Stimulated activated CD4-positive, alpha-beta T cell treated with anti-CD3 and anti-CD28 coated beads, Interleukin-2, amount 100 ng/mL, for 48 hours (primary cell): ENCODE data around the gene ZNF585A.
"Not testable (repeated sequence)": the region's sequence is repeated elsewhere in the genome, so short reads cannot be mapped to it uniquely, and the experiment has no call there.

ENCODE experiments used
- DNase-seq, 2 donors: peaks; one replicate each; pipeline ENCODE4 v3.0.0-alpha.2; 2020

The ZNF585A gene

DNA sequence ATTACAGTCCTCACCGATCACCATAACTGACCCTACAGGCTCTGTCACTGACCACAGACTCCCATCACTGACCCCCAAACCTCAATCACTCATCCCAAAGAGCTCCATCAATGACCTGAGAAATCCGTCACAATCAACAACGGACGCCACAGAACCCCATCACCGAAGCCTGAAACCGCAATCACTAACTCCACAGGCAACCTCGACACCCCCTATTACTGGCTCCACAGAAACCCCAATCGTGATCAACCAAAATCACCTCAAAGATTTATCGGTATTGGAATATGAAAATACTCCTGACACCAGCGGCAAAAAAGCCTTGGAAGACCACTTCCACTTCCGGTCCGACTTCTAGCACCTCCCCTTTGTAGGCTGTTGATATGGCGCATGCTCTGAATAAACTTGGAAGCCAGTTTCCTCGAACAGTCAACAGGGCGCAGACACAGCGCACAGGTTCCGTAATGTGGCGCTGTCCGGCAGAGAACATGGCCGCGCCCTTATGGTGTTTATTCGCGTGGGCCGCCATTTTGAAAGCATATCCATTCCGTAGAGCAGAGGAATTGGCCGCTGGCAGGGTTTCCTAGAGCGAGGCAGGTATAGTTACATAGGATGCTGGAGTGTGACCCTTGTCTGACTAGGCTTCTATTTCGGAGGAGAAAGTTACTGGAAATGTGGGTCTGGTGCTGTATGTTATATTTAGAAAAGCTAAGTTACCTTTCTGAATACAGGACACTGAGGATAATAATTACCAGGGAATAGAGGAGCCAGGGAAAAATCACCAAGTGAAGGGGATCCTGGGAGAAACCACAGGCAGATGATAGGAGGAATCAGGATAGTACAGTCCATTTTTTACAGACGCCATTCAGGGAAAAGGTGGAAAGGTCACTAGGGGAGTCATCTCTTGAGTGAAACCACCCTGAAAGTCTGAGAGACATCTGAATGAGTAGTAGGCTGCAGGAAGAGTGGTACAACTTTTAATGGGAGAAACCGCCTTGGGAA is at the start of gene ZNF585A:
TSS of gene ZNF585A (minus strand) at position 328 of the 999 bp plus-strand sequence. CDS start 2,785 bp downstream, outside the sequence.
- peak; percentile 76 to 78 for DNase-seq

DNA sequence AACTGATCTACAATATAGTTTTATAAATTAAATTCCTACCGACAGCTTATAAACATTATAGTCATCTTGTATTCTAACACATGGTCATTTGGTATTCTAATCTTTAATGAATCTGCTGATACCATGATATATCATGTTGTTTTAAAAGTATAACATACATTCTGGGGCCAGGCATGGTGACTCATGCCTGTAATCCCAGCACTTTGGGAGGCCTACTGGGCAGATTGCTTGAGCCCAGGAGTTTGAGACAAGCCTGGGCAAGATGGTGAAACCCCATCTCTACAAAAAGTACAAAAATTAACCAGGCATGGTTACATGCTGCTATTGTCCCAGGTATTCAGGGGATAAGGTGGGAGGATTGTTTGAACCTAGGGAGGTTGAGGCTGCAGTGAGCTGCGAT is 48.6 kb upstream of the ZNF585A start:
- no peak for DNase-seq

DNA sequence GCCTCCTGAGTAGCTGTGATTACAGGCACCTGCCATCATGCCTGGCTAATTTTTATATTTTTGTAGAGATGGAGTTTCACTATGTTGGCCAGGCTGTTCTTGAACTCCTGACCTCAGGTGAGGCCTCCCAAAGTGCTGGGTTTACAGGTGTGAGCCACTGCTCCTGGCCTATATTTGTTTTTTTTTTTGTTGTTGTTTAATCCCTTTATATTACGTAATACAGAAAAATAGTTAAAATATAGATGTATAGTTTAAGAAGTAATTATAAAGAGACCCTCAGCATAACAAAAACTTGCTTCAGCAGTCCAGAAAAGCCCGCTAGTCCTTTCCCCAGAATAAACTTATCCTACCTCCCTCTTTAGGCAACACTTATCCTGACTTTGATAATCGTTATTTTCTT is 47.9 kb upstream of the ZNF585A start:
- no peak for DNase-seq

DNA sequence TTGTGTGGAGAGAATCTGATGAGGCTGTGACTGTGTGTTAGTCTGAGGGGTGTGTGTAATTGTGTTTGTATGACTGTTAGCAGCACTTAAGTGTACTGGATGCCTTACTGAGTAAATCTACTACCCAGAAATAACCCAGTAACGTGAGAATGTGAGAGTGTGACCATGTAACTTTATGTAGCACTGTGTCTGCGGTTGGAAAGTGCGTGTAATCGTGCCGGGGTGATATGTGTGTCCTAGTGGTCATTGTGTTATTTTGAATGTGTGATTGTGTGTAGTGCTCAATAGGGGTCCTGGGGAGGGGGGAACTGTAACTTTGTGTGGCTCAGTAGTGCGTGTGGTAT is 46.1 kb upstream of the ZNF585A start:
- no peak for DNase-seq

DNA sequence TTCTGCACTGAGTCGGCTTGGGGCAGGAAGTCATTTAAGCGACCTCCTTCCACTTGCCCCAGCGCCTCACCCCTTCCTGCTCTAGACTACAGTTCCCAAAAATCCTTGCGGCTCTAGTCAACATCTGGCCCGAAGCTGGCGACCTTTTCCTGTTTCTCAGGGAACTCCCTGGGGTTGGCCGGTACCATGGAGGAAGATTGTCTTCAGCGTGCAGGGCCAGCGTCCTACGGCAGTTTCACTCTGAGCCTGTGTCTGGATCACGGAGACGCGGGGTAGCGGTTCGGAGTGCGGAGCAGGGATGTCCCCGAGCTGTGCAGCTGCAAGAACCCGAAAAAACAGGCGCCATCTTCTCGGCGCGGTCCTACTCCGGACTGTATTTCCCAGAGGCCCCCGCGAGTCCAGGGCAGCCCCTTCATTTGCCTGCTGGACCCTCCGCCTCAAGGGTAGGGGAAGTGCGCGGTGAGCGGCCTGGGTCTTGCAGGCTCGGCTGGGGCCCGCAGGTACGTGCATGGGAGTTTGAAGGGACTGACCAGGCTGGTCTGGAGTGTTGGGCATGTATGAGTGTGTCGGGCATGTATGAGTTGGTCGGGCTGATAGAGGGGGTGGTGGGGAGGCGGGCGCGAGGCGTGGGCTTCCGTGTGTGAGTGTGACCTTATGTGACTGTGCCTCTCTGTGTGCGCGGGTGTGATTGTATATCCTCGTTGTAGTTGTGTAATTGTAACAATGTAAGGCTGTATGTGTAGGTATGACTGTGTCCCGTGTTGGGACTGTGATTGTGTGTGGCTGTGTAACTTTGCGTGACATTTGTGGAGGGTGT is 45.5 kb upstream of the ZNF585A start, which contains the start of gene ZNF383:
TSS of gene ZNF383 (plus strand) at position 440 of the 817 bp plus-strand sequence. CDS start 12,240 bp downstream, outside the sequence.
- peak; percentile 69 to 74 for DNase-seq

DNA sequence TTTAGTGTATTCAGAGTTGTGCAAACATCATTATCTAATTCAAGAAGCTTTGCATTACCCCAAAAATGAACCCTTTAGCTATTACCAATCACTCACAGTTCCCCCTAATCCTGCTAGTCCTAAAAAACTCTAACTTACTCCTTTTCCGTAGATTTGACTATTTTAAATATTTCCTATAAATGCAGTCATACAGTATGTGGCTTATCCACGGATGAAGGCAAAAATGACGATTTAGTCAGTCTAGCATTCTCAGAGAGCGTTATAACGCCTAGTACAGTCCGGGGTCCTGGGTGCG is 44.9 kb upstream of the ZNF585A start:
- no peak for DNase-seq

DNA sequence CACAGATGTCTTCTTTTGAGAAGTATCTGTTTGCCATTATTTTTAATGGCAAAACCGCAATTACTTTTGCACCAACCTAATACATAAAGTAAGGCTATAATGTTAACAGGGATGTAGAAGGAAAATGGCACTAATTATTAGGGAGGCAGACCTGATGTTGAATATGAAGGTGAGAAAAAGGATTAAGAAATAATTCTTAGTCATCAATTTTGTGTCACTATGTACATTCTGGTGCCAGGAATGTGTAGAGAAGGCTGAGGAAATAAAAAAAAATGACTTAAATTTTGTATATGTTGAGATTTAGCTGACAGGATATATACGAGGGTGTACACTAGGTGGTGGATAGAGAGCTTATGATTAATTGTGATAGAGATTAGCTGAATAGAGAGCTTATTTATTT is 25.3 kb upstream of the ZNF585A start:
- DNase-seq: no peak

DNA sequence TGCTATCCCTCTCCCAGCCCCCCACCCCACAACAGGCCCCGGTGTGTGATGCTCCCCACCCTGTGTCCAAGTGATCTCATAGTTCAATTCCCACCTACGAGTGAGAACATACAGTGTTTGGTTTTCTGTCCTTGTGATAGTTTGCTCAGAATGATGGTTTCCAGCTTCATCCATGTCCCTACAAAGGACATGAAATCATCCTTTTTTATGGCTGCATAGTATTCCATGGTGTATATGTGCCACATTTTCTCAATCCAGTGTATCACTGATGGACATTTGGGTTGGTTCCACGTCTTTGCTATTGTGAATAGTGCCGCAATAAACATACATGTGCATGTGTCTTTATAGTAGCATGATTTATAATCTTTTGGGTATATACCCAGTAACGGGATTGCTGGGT is 24.6 kb upstream of the ZNF585A start:
- not testable (repeated sequence) for DNase-seq

DNA sequence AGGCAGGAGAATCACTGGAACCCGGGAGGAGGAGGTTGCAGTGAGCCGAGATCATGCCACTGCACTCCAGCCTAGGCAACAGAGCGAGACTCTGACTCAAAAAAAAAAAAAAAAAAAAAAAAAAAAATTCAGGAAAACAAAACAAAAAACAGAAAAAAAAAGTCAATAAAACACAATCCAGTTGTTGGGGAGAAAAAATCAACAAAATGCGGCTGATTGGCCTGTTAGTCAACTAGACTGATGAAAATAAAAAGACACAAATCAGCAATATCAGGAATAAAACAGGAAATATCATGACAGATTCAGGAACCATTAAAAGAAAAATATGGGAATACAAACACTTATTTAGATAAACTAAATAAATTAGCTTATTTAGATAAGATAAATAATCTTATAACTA is 22.8 kb upstream of the ZNF585A start:
- DNase-seq: not testable (repeated sequence)

DNA sequence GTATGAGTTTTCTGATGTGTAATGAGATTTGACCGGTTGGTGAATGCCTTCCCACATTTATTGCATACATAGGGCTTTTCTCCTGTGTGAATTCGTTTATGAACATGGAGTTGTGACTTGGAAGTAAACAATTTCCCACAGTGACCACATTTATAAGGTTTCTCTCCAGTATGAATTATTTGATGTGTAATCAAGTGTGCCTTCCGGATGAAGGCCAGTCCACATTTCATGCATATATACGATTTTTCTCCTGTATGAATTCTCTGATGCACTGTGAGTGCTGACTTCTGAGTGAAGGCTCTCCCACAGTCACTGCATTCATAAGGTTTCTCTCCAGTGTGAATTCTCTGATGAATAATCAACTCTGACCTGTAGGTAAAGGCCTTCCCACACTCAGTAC is 13.6 kb upstream of the ZNF585A start:
- DNase-seq: not testable (repeated sequence)

DNA sequence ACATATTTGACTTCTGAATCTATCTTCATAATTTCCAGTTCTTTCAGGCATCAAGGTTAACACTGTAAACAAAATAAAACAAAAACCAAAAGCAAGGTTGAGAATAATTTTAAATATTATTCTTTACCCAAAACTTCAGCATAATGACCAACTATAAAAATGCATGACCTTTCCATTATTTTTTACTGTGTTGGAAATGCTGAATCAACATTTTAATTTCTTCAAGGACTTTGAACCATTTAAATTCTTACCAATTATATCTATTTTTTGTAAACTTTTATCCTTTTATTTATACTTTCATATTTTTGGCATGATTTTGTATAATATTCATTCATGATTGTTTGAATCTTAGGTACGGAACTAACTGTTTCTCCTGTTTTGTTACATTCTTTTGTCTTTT is 6.9 kb downstream of the ZNF585A start:
- no peak for DNase-seq

DNA sequence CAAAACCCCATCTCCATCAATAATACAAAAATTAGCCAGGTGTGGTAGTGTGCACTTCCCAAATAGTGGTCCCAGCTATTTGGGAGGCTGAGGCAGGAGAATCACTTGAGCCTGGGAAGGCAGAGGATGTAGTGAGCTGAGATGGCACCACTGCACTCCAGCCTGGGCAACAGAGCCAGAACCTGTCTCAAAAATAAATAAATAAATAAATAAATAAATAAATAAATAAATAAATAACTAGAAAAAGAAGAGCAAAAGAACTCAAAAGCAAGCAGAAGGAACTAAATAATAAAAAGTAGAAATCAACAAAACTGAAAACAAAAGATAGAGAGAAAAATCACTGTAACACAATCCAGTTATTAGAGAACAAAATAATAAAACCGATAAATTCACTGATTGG is 12.3 kb downstream of the ZNF585A start:
- DNase-seq: no peak

DNA sequence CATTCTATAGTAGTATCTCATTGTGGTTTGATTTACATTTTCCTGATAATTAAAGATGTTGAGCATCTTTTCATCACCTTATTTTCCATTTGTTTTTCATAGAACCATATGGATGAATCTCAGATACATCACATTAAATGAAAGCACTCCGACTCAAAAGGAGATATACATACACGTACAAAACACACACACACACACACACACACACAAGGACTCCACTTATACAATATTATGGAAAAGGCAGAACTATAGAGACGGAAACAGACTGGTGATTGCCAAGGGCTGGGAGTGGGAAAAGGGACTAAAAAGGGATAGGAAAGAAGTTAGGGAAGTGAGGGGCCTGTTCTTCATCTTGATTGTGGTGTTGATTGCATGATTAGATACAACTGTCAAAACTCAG is 24.3 kb downstream of the ZNF585A start:
- DNase-seq: no peak

DNA sequence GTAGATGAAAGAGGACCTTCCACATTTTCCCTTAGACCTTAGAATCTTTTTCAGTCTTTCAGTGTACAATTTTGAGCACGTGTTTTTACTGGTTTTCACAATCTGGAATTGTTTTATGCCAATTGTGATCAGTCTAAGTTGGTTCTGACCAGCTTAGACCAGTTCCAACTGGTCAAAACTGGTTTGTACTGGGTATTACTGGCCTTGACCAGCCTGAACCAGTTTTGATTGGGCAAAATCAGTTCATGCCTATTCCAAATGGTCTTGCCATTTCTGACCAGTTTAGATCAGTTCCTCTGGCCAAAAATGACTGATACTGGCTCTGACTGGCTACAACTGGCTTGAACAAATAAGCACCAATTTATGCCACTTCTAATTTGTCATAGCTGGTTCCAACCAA is 36.4 kb downstream of the ZNF585A start:
- DNase-seq: no peak

DNA sequence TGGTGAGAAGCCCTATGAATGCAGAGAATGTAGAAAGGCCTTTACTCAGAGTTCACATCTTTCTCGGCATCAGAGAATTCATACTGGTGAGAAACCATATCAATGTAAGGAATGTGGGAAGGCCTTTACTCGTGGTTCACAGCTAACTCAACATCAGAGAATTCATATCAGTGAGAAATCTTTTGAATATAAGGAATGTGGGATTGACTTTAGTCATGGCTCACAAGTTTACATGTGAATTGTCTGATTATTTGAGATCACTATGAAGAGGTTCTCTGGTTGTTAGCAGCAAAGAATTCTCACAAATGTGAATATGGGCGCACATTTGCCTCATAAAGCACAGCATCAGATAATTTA is 43.7 kb downstream of the ZNF585A start:
- DNase-seq: no peak

DNA sequence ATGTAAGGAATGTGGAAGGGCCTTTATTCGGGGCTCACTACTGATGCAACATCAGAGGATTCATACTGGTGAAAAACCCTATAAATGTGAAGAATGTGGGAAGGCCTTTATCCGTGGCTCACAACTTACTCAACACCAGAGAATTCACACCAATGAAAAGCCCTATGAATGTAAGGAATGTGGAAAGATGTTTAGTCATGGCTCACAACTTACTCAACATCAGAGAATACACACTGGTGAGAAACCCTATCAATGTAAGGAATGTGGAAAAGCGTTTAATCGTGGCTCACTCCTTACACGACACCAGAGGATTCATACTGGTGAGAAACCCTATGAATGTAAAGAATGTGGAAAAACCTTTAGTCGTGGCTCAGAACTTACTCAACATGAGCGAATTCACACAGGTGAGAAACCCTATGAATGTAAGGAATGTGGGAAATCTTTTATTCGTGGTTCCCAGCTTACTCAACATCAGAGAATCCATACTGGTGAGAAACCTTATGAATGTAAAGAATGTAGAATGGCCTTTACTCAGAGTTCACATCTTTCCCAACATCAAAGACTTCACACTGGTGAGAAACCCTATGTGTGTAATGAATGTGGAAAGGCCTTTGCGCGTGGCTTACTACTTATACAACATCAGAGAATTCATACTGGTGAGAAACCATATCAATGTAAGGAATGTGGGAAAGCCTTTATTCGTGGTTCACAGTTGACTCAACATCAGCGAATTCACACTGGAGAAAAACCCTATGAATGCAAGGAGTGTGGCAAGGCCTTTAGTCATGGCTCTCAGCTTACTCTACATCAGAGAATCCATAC is 44.3 kb downstream of the ZNF585A start:
- DNase-seq: no peak

DNA sequence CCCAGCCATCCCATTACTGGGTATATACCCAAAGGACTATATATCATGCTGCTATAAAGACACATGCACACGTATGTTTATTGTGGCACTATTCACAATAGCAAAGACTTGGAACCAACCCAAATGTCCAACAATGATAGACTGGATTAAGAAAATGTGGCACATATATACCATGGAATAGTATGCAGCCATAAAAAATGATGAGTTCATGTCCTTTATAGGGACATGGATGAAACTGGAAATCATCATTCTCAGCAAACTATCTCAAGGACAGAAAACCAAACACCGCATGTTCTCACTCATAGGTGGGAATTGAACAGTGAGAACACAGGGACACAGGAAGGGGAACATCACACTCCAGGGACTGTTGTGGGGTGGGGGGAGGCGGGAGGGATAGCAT is 50.4 kb downstream of the ZNF585A start:
- DNase-seq: not testable (repeated sequence)

DNA sequence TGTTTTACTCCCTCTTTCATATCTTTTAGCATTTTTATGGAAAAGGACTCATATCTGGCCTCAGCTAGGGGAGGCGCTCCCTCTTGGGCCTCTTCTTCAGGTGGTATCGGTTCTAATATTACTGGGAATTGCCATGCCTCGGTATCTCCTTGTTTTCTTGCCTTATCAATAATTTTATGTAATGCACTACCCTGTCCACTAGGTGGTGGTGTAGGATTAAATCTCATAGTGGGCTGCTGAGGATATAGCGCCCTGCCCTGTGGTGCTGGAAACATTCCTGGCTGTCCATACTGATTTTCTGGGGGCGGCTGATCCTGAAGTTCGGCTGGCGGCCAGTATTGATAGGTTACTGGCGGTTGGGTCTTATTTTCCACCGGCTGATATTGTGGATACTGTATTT is 58.5 kb downstream of the ZNF585A start:
- no peak for DNase-seq

DNA sequence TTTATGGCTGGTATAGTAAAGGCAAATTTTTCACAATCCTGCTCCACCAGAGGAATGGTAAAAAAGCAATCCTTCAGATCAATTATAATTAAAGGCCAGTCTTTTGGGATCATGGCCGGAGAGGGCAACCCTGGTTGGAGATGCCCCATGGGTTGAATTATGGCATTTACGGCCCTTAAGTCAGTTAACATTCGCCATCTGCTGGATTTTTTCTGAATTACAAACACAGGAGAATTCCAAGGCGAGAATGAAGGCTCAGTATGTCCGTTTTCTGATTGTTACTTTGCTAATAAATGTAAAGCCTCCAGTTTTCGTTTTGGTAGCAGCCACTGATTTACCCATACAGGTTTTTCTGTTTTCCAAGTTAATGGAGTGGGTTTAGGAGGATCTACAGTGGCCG is 60.7 kb downstream of the ZNF585A start:
- DNase-seq: not testable (repeated sequence)

DNA sequence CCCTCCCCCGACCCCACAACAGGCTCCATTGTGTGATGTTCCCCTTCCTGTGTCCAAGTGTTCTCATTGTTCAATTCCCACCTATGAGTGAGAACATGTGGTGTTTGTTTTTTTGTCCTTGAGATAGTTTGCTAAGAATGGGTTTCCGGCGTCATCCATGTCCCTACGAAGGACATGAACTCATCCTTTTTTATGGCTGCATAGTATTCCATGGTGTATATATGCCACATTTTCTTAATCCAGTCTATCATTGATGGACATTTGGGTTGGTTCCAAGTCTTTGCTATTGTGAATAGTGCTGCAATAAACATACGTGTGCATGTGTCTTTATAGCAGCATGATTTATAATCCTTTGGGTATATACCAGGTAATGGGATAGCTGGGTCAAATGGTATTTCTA is 68.4 kb downstream of the ZNF585A start:
- DNase-seq: not testable (repeated sequence)

DNA sequence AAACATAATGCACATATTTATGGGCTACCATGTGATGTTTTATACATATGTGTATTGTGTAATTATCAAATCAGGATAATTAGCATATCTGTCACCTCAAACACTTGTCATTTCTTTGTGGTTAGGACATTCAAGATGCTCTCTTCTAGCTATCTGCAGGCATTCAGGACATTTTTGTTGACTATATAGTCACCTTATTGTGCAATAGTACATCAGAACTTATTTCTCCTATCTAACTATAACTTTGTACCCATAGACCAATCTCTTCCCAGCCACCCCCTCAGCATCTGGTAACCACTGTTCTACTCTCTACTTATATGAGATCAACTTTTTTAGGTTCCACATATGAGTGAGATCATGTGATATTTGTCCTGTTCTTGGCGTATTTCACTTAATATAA is 73.9 kb downstream of the ZNF585A start:
- DNase-seq: no peak

DNA sequence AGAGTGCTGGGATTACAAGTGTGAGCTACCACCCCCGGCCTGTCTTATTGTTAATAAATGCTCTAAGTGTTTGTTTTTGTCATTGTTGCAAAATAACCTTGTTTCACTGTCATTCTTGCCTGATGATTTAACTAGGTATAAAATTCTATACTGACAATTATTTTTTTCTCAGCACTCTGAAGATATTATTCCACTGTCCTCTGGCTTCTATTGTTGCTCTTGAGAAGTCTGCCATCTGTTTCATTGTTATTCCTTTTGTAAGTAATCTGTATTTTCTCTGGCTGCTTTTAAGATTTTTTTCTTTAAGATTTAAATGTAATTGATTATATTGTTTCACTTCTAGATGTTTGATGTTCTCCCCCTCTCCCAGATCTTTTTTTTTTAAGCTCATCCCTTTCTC is 76.6 kb downstream of the ZNF585A start:
- DNase-seq: no peak
